T-cell (primary cell): Measurements from ENCODE around the gene KTN1. TPM values are rescaled to one million over a fixed set of nuclear protein-coding genes. Genes with fewer than 3 reads are reported as not detected.

ENCODE experiments used
- ATAC-seq, 4 experiments: fragments of 200-7000 bp in 3 of 4; fragments of 150-1000 bp in 1 of 4; cut with Tn5 transposase; replicated peaks in 1 of 4; 1 replicate in 3 of 4; 2 replicates in 1 of 4; pipeline ENCODE4 v1.10.0; 2021; ENCODE audit warnings: moderate library complexity in 3 of 4, mild to moderate bottlenecking in 2 of 4, moderate number of reproducible peaks in 1 of 4
- CTCF ChIA-PET, 2 donors: fragments of 300-600 bp; sonication (Branson Sonifier 250); formaldehyde crosslinking; loops; one replicate each; lab custom pipeline; 2022; ENCODE audit warnings: antibody characterized with exemption in 2 of 2; lab: Charles Lee
- POLR2A ChIA-PET, 2 donors: fragments of 300-600 bp; sonication (Branson Sonifier 250); formaldehyde crosslinking; loops; one replicate each; lab custom pipeline; 2022; ENCODE audit warnings: antibody characterized with exemption in 2 of 2; lab: Charles Lee
- DNase-seq, 35 experiments: peaks; one replicate each; pipeline versions ENCODE4 v3.0.0 to v3.0.0-alpha.2; 2013 to 2023
- H3K27ac ChIP-seq: one replicate; pipeline ENCODE4 v1.5.1; 2013; ENCODE audit warnings: low read length
- H3K27me3 ChIP-seq, 2 experiments: replicated peaks in 1 of 2; 1 replicate in 1 of 2; 2 replicates in 1 of 2; pipeline versions ENCODE4 v1.6.1 to v1.7.0; 2013; ENCODE audit warnings: low read length in 1 of 2, mixed read lengths in 1 of 2; ENCODE audit not compliant: control insufficient read depth in 2 of 2, insufficient read depth in 2 of 2; ENCODE audit errors: extremely low read depth in 1 of 2
- H3K36me3 ChIP-seq, 2 donors: 1 replicate in 1 of 2; 2 replicates in 1 of 2; pipeline versions ENCODE4 v1.6.1 to v1.7.0; 2013; ENCODE audit warnings: low read length in 1 of 2; ENCODE audit not compliant: control insufficient read depth in 2 of 2, insufficient read depth in 1 of 2; ENCODE audit errors: extremely low read depth in 1 of 2
- H3K4me1 ChIP-seq, 2 experiments: 1 replicate in 1 of 2; 2 replicates in 1 of 2; pipeline versions ENCODE4 v1.6.1 to v1.7.0; 2013; ENCODE audit warnings: low read length in 2 of 2, mixed read lengths in 1 of 2; ENCODE audit not compliant: insufficient read depth in 2 of 2, control insufficient read depth in 1 of 2; ENCODE audit errors: extremely low read depth in 1 of 2
- H3K4me3 ChIP-seq, 2 donors: 1 replicate in 1 of 2; 2 replicates in 1 of 2; pipeline versions ENCODE4 v1.5.1 to v1.7.0; 2013; ENCODE audit warnings: mild to moderate bottlenecking in 2 of 2, low read length in 1 of 2, moderate library complexity in 1 of 2; ENCODE audit not compliant: control insufficient read depth in 1 of 2; ENCODE audit errors: extremely low read depth in 1 of 2
- H3K9me3 ChIP-seq: 2 replicates; pipeline ENCODE4 v1.7.0; 2013
- H3K27ac Mint-ChIP-seq, 2 donors: one replicate each; pipeline ENCODE4 v1.8.0; 2020 to 2021; ENCODE audit warnings: mild to moderate bottlenecking in 2 of 2, mixed read lengths in 2 of 2
- H3K27me3 Mint-ChIP-seq, 2 donors: one replicate each; pipeline ENCODE4 v1.8.0; 2021 to 2022; ENCODE audit warnings: mixed read lengths in 2 of 2
- H3K36me3 Mint-ChIP-seq: one replicate; pipeline ENCODE4 v1.8.0; 2021; ENCODE audit warnings: mixed read lengths
- H3K4me1 Mint-ChIP-seq, 3 donors: one replicate each; pipeline ENCODE4 v1.8.0; 2020 to 2022; ENCODE audit warnings: mixed read lengths in 3 of 3, mild to moderate bottlenecking in 1 of 3
- H3K4me3 Mint-ChIP-seq, 3 donors: one replicate each; pipeline ENCODE4 v1.8.0; 2020 to 2022; ENCODE audit warnings: mild to moderate bottlenecking in 3 of 3, mixed read lengths in 3 of 3, moderate library complexity in 3 of 3
- H3K9me3 Mint-ChIP-seq, 3 donors: one replicate each; pipeline ENCODE4 v1.8.0; 2020 to 2022; ENCODE audit warnings: mixed read lengths in 3 of 3
- WGBS: methylation state at CpG from one replicate; pipeline ENCODE4 v1.1.5; 2013; ENCODE audit warnings: missing lambda C conversion rate; ENCODE audit not compliant: insufficient coverage; 5-methylcytosine and 5-hydroxymethylcytosine counted together
- total RNA-seq, 35 experiments: library from RNA in 6 of 35; stranded (reverse) in 6 of 35; fragments of 120-200 nt in 1 of 35; gene quantifications; one replicate each; pipeline versions ENCODE4 v1.2.1 to v1.2.4 and lab custom pipeline; 2013 to 2026

KTN1 gene
- total RNA-seq, 5 donors from 2014 or later (not counting 1 experiment from before 2014, with no cell fraction given): 82.5 to 109 (median 85.4) TPM

- WGBS: 100% methylated on average over 5 of the region's 7 CpGs
- peaks cover 4% of the 10 kb centered on the region for H3K36me3 Mint-ChIP-seq
- peaks cover 0 to 3% of the 10 kb centered on the region in 2 experiments for H3K4me1 ChIP-seq
- no peaks in the 10 kb centered on the region for H3K9me3 Mint-ChIP-seq
- H3K27me3 Mint-ChIP-seq: no peaks in the 10 kb centered on the region
- H3K4me3 ChIP-seq: no peak overlapping the region
- H3K27ac ChIP-seq: no peak overlapping the region
- H3K9me3 ChIP-seq: no peaks in the 10 kb centered on the region
- ATAC-seq (no peak), DNase-seq (no peak)
- no peak overlapping the region for H3K4me3 Mint-ChIP-seq
- peaks cover 33 to 45% (median 45%) of the 10 kb centered on the region in 3 donors for H3K4me1 Mint-ChIP-seq
- peak overlapping the region in 1 of 2 donors; percentile 20 for H3K27ac Mint-ChIP-seq
- H3K27me3 ChIP-seq: no peaks in the 10 kb centered on the region
- ChIA-PET CTCF (interaction anchor here in 1 of 2 donors (0.6 kb wide), 1 partner anchor 11 kb away, joined by 5 read pairs; no protein-coding TSS in a partner anchor), POLR2A (interaction anchor here in 1 of 2 donors (0.6 kb wide), 1 partner anchor 13 kb away, joined by 3 read pairs; no protein-coding TSS in a partner anchor)
- peaks cover 0 to 3% of the 10 kb centered on the region in 2 donors for H3K36me3 ChIP-seq
Observed at GRCh38 chr14:55604900-55605418, 25.0 kb downstream of the KTN1 start.

- Mint-ChIP-seq H3K4me1 (peaks cover 29 to 45% (median 43%) of the 10 kb centered on the region in 3 donors), H3K36me3 (peaks cover 4% of the 10 kb centered on the region), H3K4me3 (no peak overlapping the region), H3K27me3 (no peaks in the 10 kb centered on the region), H3K27ac (no peak overlapping the region), H3K9me3 (no peaks in the 10 kb centered on the region)
- Histone ChIP-seq H3K4me3 (no peak overlapping the region), H3K4me1 (peaks cover 0 to 4% of the 10 kb centered on the region in 2 experiments), H3K36me3 (peaks cover 0 to 3% of the 10 kb centered on the region in 2 donors), H3K27ac (no peak overlapping the region), H3K27me3 (no peaks in the 10 kb centered on the region), H3K9me3 (no peaks in the 10 kb centered on the region)
- ATAC-seq: no peak
- DNase-seq: no peak
- POLR2A ChIA-PET: no interaction called here
- no CpG with 5 or more reads among the region's 1 CpG for WGBS
- CTCF ChIA-PET: no interaction called here
Observed at GRCh38 chr14:55605793-55606192, 25.8 kb downstream of the KTN1 start.

DNA sequence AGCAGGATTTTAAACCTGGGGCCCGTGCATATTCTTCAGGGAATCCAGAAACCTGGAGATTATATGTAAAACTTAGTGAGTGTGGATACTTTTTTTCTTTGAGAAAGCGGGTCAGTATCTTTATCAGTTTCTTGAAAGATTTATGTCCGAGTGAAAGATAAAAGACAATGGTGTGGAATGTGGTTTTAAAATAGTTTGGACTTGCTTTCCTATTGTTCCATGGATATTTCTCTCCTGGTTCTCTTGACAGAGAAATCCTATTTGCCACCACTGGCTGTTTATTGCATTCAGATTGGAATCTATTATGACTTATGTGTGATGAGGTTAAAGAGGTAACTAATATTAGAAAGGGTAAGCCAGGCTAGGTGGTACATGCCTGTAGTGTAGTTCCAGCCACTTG is 27.4 kb downstream of the KTN1 start:
- POLR2A ChIA-PET: no interaction called here
- Histone ChIP-seq H3K4me3 (no peak overlapping the region), H3K27me3 (no peaks in the 10 kb centered on the region), H3K36me3 (peaks cover 0 to 3% of the 10 kb centered on the region in 2 donors), H3K4me1 (peaks cover 0 to 5% of the 10 kb centered on the region in 2 experiments), H3K27ac (no peak overlapping the region), H3K9me3 (no peaks in the 10 kb centered on the region)
- ATAC-seq: no peak
- DNase-seq: no peak
- peaks cover 34 to 36% (median 36%) of the 10 kb centered on the region in 3 donors for H3K4me1 Mint-ChIP-seq
- H3K27ac Mint-ChIP-seq: no peak overlapping the region
- H3K27me3 Mint-ChIP-seq: no peaks in the 10 kb centered on the region
- CTCF ChIA-PET: no interaction called here
- no peaks in the 10 kb centered on the region for H3K9me3 Mint-ChIP-seq
- WGBS: 86% methylated on average over 1 of the region's 3 CpGs
- H3K36me3 Mint-ChIP-seq: peaks cover 6% of the 10 kb centered on the region
- H3K4me3 Mint-ChIP-seq: no peak overlapping the region

DNA sequence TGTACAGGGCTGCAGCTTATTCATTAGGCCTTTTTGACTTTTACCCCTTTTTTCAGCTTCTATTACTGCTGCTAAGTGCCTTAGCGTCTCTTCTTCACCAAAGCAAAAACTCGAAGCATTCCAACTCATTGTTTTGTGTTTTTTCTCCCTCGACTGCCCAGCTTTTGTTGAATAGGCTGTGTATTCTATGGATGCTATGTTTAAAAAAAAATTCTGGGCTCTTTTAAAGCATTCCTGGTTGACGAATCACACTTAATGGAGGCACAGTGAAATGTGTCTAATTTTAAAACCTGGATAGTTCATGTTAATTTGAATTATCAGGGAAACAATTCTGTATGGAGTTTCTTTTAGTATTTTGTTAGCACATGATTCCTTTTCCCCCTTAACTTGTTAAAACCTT is 29.7 kb downstream of the KTN1 start:
- Histone ChIP-seq H3K27ac (no peak overlapping the region), H3K9me3 (no peaks in the 10 kb centered on the region), H3K4me1 (peaks cover 0 to 2% of the 10 kb centered on the region in 2 experiments), H3K36me3 (peaks cover 0 to 9% of the 10 kb centered on the region in 2 donors), H3K27me3 (no peaks in the 10 kb centered on the region), H3K4me3 (no peak overlapping the region)
- CTCF ChIA-PET: no interaction called here
- POLR2A ChIA-PET: interaction anchor here in 1 of 2 donors (0.5 kb wide), 1 partner anchor 1691 kb away, joined by 4 read pairs; no protein-coding TSS in a partner anchor
- 100% methylated on average over 1 of the region's 4 CpGs for WGBS
- DNase-seq (no peak), ATAC-seq (no peak)
- H3K4me3 Mint-ChIP-seq: no peak overlapping the region
- peaks cover 25% of the 10 kb centered on the region for H3K36me3 Mint-ChIP-seq
- H3K27me3 Mint-ChIP-seq: no peaks in the 10 kb centered on the region
- H3K9me3 Mint-ChIP-seq: no peaks in the 10 kb centered on the region
- peaks cover 44 to 52% (median 47%) of the 10 kb centered on the region in 3 donors for H3K4me1 Mint-ChIP-seq
- peak overlapping the region in 1 of 2 donors; percentile 40 for H3K27ac Mint-ChIP-seq

DNA sequence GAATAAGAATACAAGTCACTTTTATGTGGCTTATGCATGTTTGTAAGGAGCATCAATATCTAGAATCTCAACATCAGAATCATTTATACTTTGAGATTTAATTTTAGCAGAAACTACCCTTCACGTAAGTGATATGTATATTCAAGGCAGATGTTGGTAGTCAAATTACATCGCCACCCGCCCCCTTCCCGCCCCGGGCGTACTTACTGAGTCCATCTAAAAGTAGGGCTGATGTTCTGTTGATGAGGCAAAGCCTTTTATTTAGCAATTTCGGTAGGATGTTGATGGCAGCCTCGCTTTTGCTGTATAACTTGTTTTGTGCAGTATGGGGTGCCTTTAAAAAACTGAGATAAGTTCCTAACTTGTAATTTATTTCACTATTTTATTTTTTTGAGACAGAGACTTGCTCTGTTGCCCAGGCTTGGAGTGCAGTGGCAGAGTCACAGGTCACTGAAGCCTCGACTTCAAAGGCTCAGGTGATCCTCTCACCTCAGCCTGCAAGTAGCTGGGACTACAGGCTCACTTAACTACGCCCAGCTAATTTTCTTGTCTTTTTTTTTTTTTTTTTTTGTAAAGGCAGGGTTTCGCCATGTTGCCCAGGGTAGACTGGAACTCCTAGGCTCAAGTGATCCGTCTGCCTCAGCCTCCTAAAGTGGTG is 30.8 kb downstream of the KTN1 start:
- H3K4me3 ChIP-seq: no peak overlapping the region
- H3K27me3 ChIP-seq: no peaks in the 10 kb centered on the region
- no peak overlapping the region for H3K27ac ChIP-seq
- ATAC-seq (no peak), DNase-seq (no peak)
- no peak overlapping the region for H3K27ac Mint-ChIP-seq
- H3K27me3 Mint-ChIP-seq: no peaks in the 10 kb centered on the region
- peaks cover 0 to 10% of the 10 kb centered on the region in 2 donors for H3K36me3 ChIP-seq
- H3K4me3 Mint-ChIP-seq: no peak overlapping the region
- H3K9me3 ChIP-seq: no peaks in the 10 kb centered on the region
- POLR2A ChIA-PET: no interaction called here
- CTCF ChIA-PET: no interaction called here
- no peaks in the 10 kb centered on the region for H3K9me3 Mint-ChIP-seq
- WGBS: 100% methylated on average over 5 of the region's 12 CpGs
- peaks cover 44 to 52% (median 47%) of the 10 kb centered on the region in 3 donors for H3K4me1 Mint-ChIP-seq
- peaks cover 34% of the 10 kb centered on the region for H3K36me3 Mint-ChIP-seq
- H3K4me1 ChIP-seq: peaks cover 0 to 2% of the 10 kb centered on the region in 2 experiments

GRCh38 chr14:55611859-55612258 is 31.9 kb downstream of the KTN1 start:
- no peak for DNase-seq
- Mint-ChIP-seq H3K4me1 (peaks cover 36 to 47% (median 39%) of the 10 kb centered on the region in 3 donors), H3K4me3 (no peak overlapping the region), H3K27ac (peak overlapping the region in 1 of 2 donors; percentile 52), H3K27me3 (no peaks in the 10 kb centered on the region), H3K9me3 (no peaks in the 10 kb centered on the region), H3K36me3 (peaks cover 45% of the 10 kb centered on the region)
- POLR2A ChIA-PET: no interaction called here
- H3K36me3 ChIP-seq: peaks cover 0 to 20% of the 10 kb centered on the region in 2 donors
- ATAC-seq: no peak
- H3K27me3 ChIP-seq: no peaks in the 10 kb centered on the region
- H3K9me3 ChIP-seq: no peaks in the 10 kb centered on the region
- peaks cover 0 to 2% of the 10 kb centered on the region in 2 experiments for H3K4me1 ChIP-seq
- CTCF ChIA-PET: no interaction called here
- no peak overlapping the region for H3K27ac ChIP-seq
- no peak overlapping the region for H3K4me3 ChIP-seq
